HEK293 (cell line): ENCODE measurements around the gene COPE.

Experiments used
- CTCF ChIP-seq: fragments of 450-650 bp; formaldehyde crosslinking; IDR thresholded peaks from 2 replicates; pipeline ENCODE4 v1.5.1; 2016; ENCODE audit warnings: missing biosample characterization, missing genetic modification characterization
- PRDM6 ChIP-seq: fragments of 450-650 bp; formaldehyde crosslinking; IDR thresholded peaks from 2 replicates; pipeline ENCODE4 v1.5.1; 2017; ENCODE audit warnings: missing biosample characterization, missing genetic modification characterization
- REST ChIP-seq: fragments of 450-650 bp; formaldehyde crosslinking; IDR thresholded peaks from 2 replicates; pipeline ENCODE4 v1.5.1; 2016; ENCODE audit warnings: missing biosample characterization, missing genetic modification characterization
- ZNF138 ChIP-seq: fragments of 450-650 bp; formaldehyde crosslinking; IDR thresholded peaks from 2 replicates; pipeline ENCODE4 v1.5.1; 2016; ENCODE audit warnings: missing biosample characterization, missing genetic modification characterization, borderline replicate concordance
- ZNF175 ChIP-seq: fragments of 450-650 bp; formaldehyde crosslinking; IDR thresholded peaks from 2 replicates; pipeline ENCODE4 v1.5.1; 2016; ENCODE audit warnings: missing biosample characterization, missing genetic modification characterization
- ZNF280C ChIP-seq: fragments of 450-650 bp; formaldehyde crosslinking; IDR thresholded peaks from 2 replicates; pipeline ENCODE4 v1.5.1; 2016; ENCODE audit warnings: missing biosample characterization, missing genetic modification characterization
- ZNF48 ChIP-seq: fragments of 450-650 bp; formaldehyde crosslinking; IDR thresholded peaks from 2 replicates; pipeline ENCODE4 v1.5.1; 2016; ENCODE audit warnings: missing biosample characterization, missing genetic modification characterization
- ZNF548 ChIP-seq: fragments of 450-650 bp; formaldehyde crosslinking; IDR thresholded peaks from 2 replicates; pipeline ENCODE4 v1.5.1; 2016; ENCODE audit warnings: missing biosample characterization, missing genetic modification characterization
- ZNF585B ChIP-seq: fragments of 450-650 bp; formaldehyde crosslinking; IDR thresholded peaks from 2 replicates; pipeline ENCODE4 v1.5.1; 2016; ENCODE audit warnings: missing biosample characterization, missing genetic modification characterization
- ZNF670 ChIP-seq: fragments of 450-650 bp; formaldehyde crosslinking; IDR thresholded peaks from 2 replicates; pipeline ENCODE4 v1.5.1; 2016; ENCODE audit warnings: missing biosample characterization, missing genetic modification characterization, low read depth
- ZNF704 ChIP-seq: fragments of 450-650 bp; formaldehyde crosslinking; IDR thresholded peaks from 2 replicates; pipeline ENCODE4 v1.5.1; 2016; ENCODE audit warnings: missing biosample characterization, missing genetic modification characterization
- TF ChIP-seq, protein P1 (sequence below): fragments of 450-650 bp; formaldehyde crosslinking; IDR thresholded peaks from 2 replicates; pipeline ENCODE4 v1.5.1; 2017; ENCODE audit warnings: missing biosample characterization, mild to moderate bottlenecking, missing genetic modification characterization, moderate library complexity
- TF ChIP-seq, protein P2 (sequence below): sonication (generic); formaldehyde crosslinking; IDR thresholded peaks from 2 replicates; pipeline ENCODE4 v1.8.1; 2022; ENCODE audit warnings: mild to moderate bottlenecking, moderate library complexity, missing genetic modification reagents
- TF ChIP-seq, protein P3 (sequence below): fragments of 450-650 bp; formaldehyde crosslinking; IDR thresholded peaks from 2 replicates; pipeline ENCODE4 v1.5.1; 2016; ENCODE audit warnings: missing biosample characterization, missing genetic modification characterization

- no peak for TF ChIP-seq ZNF175
- TF ChIP-seq, protein P1, sequence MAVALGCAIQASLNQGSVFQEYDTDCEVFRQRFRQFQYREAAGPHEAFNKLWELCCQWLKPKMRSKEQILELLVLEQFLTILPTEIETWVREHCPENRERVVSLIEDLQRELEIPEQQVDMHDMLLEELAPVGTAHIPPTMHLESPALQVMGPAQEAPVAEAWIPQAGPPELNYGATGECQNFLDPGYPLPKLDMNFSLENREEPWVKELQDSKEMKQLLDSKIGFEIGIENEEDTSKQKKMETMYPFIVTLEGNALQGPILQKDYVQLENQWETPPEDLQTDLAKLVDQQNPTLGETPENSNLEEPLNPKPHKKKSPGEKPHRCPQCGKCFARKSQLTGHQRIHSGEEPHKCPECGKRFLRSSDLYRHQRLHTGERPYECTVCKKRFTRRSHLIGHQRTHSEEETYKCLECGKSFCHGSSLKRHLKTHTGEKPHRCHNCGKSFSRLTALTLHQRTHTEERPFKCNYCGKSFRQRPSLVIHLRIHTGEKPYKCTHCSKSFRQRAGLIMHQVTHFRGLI (tag by site-specific recombination) = no peak
- TF ChIP-seq REST (tag by site-specific recombination) = no peak
- no peak for TF ChIP-seq PRDM6 (tag by site-specific recombination)
- TF ChIP-seq ZNF280C = no peak
- TF ChIP-seq CTCF = no peak
- TF ChIP-seq ZNF670 (tag by site-specific recombination) = no peak
- no peak for TF ChIP-seq ZNF585B (tag by site-specific recombination)
- TF ChIP-seq, protein P2, sequence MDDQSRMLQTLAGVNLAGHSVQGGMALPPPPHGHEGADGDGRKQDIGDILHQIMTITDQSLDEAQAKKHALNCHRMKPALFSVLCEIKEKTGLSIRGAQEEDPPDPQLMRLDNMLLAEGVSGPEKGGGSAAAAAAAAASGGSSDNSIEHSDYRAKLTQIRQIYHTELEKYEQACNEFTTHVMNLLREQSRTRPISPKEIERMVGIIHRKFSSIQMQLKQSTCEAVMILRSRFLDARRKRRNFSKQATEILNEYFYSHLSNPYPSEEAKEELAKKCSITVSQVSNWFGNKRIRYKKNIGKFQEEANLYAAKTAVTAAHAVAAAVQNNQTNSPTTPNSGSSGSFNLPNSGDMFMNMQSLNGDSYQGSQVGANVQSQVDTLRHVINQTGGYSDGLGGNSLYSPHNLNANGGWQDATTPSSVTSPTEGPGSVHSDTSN (CRISPR knock-in tag) = no peak
- TF ChIP-seq, protein P3, sequence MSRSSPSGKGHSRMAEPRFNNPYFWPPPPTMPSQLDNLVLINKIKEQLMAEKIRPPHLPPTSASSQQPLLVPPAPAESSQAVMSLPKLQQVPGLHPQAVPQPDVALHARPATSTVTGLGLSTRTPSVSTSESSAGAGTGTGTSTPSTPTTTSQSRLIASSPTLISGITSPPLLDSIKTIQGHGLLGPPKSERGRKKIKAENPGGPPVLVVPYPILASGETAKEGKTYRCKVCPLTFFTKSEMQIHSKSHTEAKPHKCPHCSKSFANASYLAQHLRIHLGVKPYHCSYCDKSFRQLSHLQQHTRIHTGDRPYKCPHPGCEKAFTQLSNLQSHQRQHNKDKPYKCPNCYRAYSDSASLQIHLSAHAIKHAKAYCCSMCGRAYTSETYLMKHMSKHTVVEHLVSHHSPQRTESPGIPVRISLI = no peak
- TF ChIP-seq ZNF548 (tag by site-specific recombination) = no peak
- TF ChIP-seq ZNF48 (tag by site-specific recombination) = no peak
- TF ChIP-seq ZNF704 = no peak
- no peak for TF ChIP-seq ZNF138
Measured at GRCh38 chr19:18910801-18911436, 8.3 kb downstream of the COPE start.
